ENCODE measurements around the gene WWP2. TPM values are rescaled to one million over a fixed set of nuclear protein-coding genes. Genes with fewer than 3 reads are reported as not detected.
"Not testable (repeated sequence)": the region's sequence is repeated elsewhere in the genome, so short reads cannot be mapped to it uniquely, and the experiment has no call there.

The WWP2 gene
- total RNA-seq, 1 donor from 2014 or later = 26.8 TPM

DNA sequence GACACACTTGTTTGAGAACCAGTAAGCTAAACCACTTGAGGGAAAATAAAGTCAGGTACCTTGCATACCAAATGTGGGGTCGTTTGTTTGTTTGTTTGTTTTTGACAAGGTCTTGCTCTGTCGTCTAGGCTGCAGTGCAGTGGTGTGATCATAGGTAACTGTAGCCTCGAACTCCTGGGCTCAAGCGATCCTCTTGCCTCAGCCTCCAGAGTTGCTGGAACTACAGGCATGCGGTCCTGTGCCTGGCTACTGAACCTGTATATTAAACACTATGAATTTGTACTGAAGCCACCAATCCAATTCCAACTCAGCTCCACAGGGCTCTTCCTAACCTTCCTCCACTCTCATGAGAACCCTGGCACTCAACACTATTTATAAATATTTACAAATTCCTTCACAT, 51.9 kb downstream of the WWP2 start:
- DNase-seq (ENCODE audit: low spot score) = no peak
- Histone ChIP-seq H2AFZ (replicated peaks) (no peak overlapping the region), H4K20me1 (ENCODE audit: low read depth) (peaks cover under 1% of the 10 kb centered on the region), H3K4me3 (no peak overlapping the region), H3K27ac (no peak overlapping the region), H3F3A (ENCODE audit: low read depth) (no peaks in the 10 kb centered on the region), H3K9ac (no peak overlapping the region), H3K4me1 (peaks cover under 1% of the 10 kb centered on the region), H3K36me3 (no peaks in the 10 kb centered on the region), H3K9me3 (ENCODE audit: low read depth) (no peaks in the 10 kb centered on the region), H3K79me2 (ENCODE audit: low read depth) (no peaks in the 10 kb centered on the region), H3K27me3 (no peaks in the 10 kb centered on the region), H3K4me2 (no peak overlapping the region)
- H3K27ac Mint-ChIP-seq = no peak overlapping the region
- no peak overlapping the region for H3K4me3 Mint-ChIP-seq
- no peak for TF ChIP-seq EZH2phosphoT487 (IDR thresholded peaks at IDR 0.05)
- no peak for TF ChIP-seq EZH2 (IDR thresholded peaks at IDR 0.05)
- TF ChIP-seq, protein P1, sequence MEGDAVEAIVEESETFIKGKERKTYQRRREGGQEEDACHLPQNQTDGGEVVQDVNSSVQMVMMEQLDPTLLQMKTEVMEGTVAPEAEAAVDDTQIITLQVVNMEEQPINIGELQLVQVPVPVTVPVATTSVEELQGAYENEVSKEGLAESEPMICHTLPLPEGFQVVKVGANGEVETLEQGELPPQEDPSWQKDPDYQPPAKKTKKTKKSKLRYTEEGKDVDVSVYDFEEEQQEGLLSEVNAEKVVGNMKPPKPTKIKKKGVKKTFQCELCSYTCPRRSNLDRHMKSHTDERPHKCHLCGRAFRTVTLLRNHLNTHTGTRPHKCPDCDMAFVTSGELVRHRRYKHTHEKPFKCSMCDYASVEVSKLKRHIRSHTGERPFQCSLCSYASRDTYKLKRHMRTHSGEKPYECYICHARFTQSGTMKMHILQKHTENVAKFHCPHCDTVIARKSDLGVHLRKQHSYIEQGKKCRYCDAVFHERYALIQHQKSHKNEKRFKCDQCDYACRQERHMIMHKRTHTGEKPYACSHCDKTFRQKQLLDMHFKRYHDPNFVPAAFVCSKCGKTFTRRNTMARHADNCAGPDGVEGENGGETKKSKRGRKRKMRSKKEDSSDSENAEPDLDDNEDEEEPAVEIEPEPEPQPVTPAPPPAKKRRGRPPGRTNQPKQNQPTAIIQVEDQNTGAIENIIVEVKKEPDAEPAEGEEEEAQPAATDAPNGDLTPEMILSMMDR (IDR thresholded peaks at IDR 0.05) = no peak
- H3K36me3 Mint-ChIP-seq = peaks cover 9% of the 10 kb centered on the region
- H3K9me3 Mint-ChIP-seq = no peaks in the 10 kb centered on the region
- H3K27me3 Mint-ChIP-seq (ENCODE audit: insufficient read depth, low read depth) = no peaks in the 10 kb centered on the region
- peaks cover 8% of the 10 kb centered on the region for H3K4me1 Mint-ChIP-seq

DNA sequence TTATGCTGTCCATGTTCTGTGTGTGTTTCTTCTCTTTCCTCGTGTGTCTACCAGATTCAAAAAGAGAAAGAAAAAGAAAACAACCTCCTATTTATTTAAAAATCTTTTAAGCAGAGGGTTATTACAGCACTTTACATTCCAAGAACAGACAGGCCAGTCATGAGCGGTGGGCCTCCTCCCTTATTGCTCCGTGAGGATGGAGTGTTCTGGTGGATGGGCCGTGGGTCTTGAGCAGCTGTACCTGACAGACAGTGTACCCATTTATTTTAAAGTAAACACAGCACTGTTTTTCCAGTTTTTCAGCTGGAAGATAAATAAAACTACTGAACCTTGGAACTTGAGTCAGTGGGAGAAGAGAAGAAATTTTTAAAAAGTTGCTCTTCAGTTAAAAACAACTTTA, 52.4 kb downstream of the WWP2 start:
- H3K4me1 ChIP-seq = peaks cover 4% of the 10 kb centered on the region
- DNase-seq (ENCODE audit: low spot score) = no peak
- no peak overlapping the region for H3K9ac ChIP-seq
- H3K4me3 Mint-ChIP-seq = no peak overlapping the region
- TF ChIP-seq EZH2phosphoT487 (IDR thresholded peaks at IDR 0.05) (no peak), EZH2 (IDR thresholded peaks at IDR 0.05) (no peak)
- TF ChIP-seq, protein P1 (IDR thresholded peaks at IDR 0.05) = no peak
- no peak overlapping the region for H3K27ac ChIP-seq
- no peaks in the 10 kb centered on the region for H3K36me3 ChIP-seq
- no peaks in the 10 kb centered on the region for H3K27me3 ChIP-seq
- peaks cover 9% of the 10 kb centered on the region for H3K36me3 Mint-ChIP-seq
- H3K9me3 Mint-ChIP-seq = no peaks in the 10 kb centered on the region
- H3K9me3 ChIP-seq (ENCODE audit: low read depth) = no peaks in the 10 kb centered on the region
- no peaks in the 10 kb centered on the region for H3K27me3 Mint-ChIP-seq (ENCODE audit: insufficient read depth, low read depth)
- peaks cover 13% of the 10 kb centered on the region for H3K4me1 Mint-ChIP-seq
- no peak overlapping the region for H3K4me3 ChIP-seq
- H3K27ac Mint-ChIP-seq = no peak overlapping the region
- no peaks in the 10 kb centered on the region for H3F3A ChIP-seq (ENCODE audit: low read depth)
- H3K4me2 ChIP-seq = no peak overlapping the region
- no peaks in the 10 kb centered on the region for H3K79me2 ChIP-seq (ENCODE audit: low read depth)
- peaks cover 5% of the 10 kb centered on the region for H4K20me1 ChIP-seq (ENCODE audit: low read depth)
- no peak overlapping the region for H2AFZ ChIP-seq (replicated peaks)

DNA sequence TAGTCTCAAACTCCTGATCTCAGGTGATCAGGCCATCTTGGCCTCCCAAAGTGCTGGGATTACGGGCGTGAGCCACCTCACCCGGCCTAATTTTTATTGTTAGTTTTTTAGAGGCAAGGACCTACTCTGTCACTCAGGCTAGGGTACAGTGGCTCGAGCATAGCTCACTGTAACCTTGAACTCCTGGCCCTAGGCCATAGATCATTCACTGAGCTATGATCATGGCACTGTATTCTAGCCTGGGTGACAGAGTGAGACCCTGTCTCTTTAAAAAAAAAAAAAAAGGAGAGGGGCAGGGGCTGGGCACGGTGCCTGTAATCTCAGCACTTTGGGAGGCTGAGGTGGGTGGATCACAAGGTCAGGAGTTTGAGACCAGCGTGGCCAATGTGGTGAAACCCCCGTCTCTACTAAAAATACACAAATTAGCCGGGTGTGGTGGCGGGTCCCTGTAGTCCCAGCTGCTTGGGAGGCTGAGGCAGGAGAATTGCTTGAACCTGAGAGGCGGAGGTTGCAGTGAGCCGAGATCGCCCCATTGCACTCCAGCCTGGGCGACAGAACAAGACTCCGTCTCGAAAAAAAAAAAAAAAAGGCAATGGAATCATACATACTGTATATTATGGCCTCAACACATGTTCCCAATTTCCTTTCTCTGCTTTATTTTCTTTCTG, 53.2 kb downstream of the WWP2 start:
- H3K4me3 ChIP-seq; H3K9me3 ChIP-seq (ENCODE audit: low read depth); DNase-seq (ENCODE audit: low spot score); H3F3A ChIP-seq (ENCODE audit: low read depth); H3K27ac ChIP-seq; H3K36me3 ChIP-seq; H3K9ac ChIP-seq; H4K20me1 ChIP-seq (ENCODE audit: low read depth); H3K9me3 Mint-ChIP-seq; H3K27me3 ChIP-seq; H3K79me2 ChIP-seq (ENCODE audit: low read depth); H3K4me3 Mint-ChIP-seq; H3K27ac Mint-ChIP-seq; H2AFZ ChIP-seq (replicated peaks); H3K4me2 ChIP-seq; H3K27me3 Mint-ChIP-seq (ENCODE audit: insufficient read depth, low read depth); H3K4me1 ChIP-seq; H3K36me3 Mint-ChIP-seq: not testable (repeated sequence)
- peaks cover 16% of the 10 kb centered on the region for H3K4me1 Mint-ChIP-seq

DNA sequence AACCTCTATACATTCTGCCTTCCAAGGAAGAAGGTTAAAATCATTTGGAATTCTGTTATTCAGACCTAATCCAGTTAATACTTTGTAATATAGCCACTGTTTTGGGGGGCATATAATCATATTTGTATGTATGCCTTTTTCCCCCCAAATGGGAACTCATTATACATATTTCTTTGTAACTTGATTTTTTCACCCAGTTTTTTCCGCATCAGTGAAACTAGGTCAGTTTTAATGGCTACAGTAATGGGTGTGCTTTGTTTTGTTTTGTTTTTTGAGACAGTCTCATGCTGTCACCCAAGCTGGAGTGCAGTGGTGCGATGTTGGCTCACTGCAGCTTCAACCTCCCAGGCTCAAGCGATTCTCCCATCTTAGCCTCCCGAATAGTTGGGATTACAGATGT, 54.9 kb downstream of the WWP2 start:
- no peaks in the 10 kb centered on the region for H3K27me3 Mint-ChIP-seq (ENCODE audit: insufficient read depth, low read depth)

More for the DNA sequence above, 54.9 kb downstream of the WWP2 start:
- Mint-ChIP-seq H3K4me1 (peaks cover 19% of the 10 kb centered on the region), H3K4me3 (no peak overlapping the region), H3K9me3 (no peaks in the 10 kb centered on the region), H3K27ac (no peak overlapping the region), H3K36me3 (peaks cover 7% of the 10 kb centered on the region)
- Histone ChIP-seq H3K9ac (no peak overlapping the region), H3F3A (ENCODE audit: low read depth) (no peaks in the 10 kb centered on the region), H3K4me2 (no peak overlapping the region), H3K27me3 (no peaks in the 10 kb centered on the region), H4K20me1 (ENCODE audit: low read depth) (peaks cover 6% of the 10 kb centered on the region), H3K79me2 (ENCODE audit: low read depth) (no peaks in the 10 kb centered on the region), H3K9me3 (ENCODE audit: low read depth) (no peaks in the 10 kb centered on the region), H3K36me3 (no peaks in the 10 kb centered on the region), H3K27ac (no peak overlapping the region), H3K4me3 (no peak overlapping the region), H3K4me1 (peaks cover 10% of the 10 kb centered on the region), H2AFZ (replicated peaks) (no peak overlapping the region)
- DNase-seq (ENCODE audit: low spot score) = no peak
- TF ChIP-seq EZH2phosphoT487 (IDR thresholded peaks at IDR 0.05) = no peak
- no peak for TF ChIP-seq EZH2 (IDR thresholded peaks at IDR 0.05)
- TF ChIP-seq, protein P1 (IDR thresholded peaks at IDR 0.05) = no peak
